GM19193 (cell line): ENCODE results near the gene TERT.

ENCODE experiments used
- POLR2A ChIP-seq: IDR thresholded peaks from 4 replicates; pipeline ENCODE4 v1.6.1; 2011; ENCODE audit not compliant: insufficient read depth, insufficient read length; ENCODE audit errors: extremely low read depth

The TERT gene

GRCh38 chr5:1311439-1312055 lies 16.7 kb upstream of the TERT start:
- TF ChIP-seq POLR2A, result no peak

DNA sequence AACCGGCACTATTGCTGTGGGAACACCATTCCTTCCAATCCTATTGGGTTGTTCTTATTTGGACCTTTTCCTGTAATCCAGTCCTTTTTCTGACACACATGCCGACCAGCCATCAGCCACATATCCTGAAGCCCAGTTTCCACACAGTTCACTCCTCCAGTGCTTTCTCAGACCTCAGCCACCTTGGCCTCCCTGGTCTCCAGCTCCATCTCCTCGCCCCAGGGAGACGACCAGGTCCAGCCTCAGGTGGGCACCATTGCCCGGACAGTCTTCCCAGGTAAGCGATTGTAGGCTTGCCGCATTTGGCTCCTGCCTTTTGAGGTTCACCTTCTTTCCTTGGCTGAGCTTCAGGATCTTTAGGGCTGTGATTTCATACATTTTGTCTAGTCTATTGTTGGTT lies 15.2 kb upstream of the TERT start:
- no peak for TF ChIP-seq POLR2A

- TF ChIP-seq POLR2A, result no peak
These were observed 9.2 kb upstream of the TERT start for GRCh38 chr5:1304033-1304432.

GRCh38 chr5:1302258-1302657 lies 7.4 kb upstream of the TERT start:
- TF ChIP-seq POLR2A, result no peak

GRCh38 chr5:1300581-1301083 lies 5.8 kb upstream of the TERT start:
- TF ChIP-seq POLR2A, result no peak

GRCh38 chr5:1299961-1300360 lies 5.1 kb upstream of the TERT start:
- no peak for TF ChIP-seq POLR2A

DNA sequence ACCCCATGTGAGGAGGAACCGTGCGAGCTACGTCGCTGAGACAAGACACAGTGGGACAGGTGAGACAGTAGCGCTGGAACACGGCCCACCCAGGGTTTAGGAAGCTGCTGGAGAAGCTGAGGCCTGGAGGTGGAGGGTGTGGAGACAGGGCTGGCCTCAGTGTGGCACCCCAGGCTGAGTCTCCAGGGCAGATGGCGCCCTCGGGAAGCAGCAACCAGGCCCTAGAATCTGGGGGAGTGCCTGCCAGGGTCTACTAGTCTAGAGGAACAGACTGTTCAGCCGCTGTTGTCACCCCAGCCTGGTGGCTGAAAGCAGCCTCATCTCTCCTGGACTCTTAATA lies 4.6 kb upstream of the TERT start:
- no peak for TF ChIP-seq POLR2A

GRCh38 chr5:1298723-1299510 lies 4.0 kb upstream of the TERT start:
- TF ChIP-seq POLR2A, result no peak

DNA sequence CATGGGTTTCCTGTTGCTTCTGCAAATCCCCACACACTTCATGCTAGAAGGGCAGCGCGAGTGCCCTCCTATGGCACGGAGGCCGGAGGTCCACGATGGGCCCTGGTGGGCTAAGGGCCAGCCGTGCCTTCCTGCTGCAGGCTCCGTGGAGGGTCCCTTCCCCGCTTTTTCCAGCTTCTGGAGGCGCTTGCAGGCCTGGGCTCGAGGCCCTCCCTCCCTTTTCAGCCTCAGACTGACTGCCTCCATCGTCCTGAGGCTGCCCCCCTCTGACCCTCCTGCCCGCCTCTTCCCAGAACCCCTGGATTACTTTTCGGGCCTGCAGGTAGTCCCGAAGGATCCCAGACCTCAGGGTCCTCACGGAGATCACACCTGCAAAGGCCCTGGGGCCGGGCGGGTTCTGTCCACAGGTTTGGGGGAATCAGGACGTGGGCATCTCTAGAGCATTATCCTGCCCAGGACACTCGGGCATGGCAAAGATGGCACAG lies 3.2 kb upstream of the TERT start:
- no peak for TF ChIP-seq POLR2A

DNA sequence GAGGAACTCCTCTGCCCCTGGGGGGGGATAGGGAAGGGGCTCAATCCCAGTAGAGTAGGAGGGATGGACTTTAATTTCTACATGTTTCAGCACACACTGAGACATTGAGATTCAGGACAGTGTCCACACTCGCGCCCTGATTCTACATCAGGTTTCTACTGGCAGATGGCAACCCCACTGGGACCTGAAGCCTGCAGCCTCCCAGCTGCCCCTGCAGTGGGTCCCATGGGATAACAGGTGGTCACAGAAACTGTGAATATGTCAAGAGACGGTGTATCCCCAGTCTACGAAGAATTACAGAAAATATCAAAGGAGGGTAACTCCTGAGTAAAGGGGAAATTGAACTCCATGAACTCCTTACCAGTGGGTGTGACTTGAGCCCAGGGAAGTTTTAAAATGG lies 2.4 kb upstream of the TERT start:
- no peak for TF ChIP-seq POLR2A

- TF ChIP-seq POLR2A, result no peak
These were observed 776 bp upstream of the TERT start for GRCh38 chr5:1295650-1296037.

DNA sequence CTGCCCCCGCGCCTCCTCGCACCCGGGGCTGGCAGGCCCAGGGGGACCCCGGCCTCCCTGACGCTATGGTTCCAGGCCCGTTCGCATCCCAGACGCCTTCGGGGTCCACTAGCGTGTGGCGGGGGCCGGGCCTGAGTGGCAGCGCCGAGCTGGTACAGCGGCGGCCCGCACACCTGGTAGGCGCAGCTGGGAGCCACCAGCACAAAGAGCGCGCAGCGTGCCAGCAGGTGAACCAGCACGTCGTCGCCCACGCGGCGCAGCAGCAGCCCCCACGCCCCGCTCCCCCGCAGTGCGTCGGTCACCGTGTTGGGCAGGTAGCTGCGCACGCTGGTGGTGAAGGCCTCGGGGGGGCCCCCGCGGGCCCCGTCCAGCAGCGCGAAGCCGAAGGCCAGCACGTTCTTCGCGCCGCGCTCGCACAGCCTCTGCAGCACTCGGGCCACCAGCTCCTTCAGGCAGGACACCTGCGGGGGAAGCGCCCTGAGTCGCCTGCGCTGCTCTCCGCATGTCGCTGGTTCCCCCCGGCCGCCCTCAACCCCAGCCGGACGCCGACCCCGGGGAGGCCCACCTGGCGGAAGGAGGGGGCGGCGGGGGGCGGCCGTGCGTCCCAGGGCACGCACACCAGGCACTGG lies 548 bp downstream of the TERT start:
- no peak for TF ChIP-seq POLR2A

DNA sequence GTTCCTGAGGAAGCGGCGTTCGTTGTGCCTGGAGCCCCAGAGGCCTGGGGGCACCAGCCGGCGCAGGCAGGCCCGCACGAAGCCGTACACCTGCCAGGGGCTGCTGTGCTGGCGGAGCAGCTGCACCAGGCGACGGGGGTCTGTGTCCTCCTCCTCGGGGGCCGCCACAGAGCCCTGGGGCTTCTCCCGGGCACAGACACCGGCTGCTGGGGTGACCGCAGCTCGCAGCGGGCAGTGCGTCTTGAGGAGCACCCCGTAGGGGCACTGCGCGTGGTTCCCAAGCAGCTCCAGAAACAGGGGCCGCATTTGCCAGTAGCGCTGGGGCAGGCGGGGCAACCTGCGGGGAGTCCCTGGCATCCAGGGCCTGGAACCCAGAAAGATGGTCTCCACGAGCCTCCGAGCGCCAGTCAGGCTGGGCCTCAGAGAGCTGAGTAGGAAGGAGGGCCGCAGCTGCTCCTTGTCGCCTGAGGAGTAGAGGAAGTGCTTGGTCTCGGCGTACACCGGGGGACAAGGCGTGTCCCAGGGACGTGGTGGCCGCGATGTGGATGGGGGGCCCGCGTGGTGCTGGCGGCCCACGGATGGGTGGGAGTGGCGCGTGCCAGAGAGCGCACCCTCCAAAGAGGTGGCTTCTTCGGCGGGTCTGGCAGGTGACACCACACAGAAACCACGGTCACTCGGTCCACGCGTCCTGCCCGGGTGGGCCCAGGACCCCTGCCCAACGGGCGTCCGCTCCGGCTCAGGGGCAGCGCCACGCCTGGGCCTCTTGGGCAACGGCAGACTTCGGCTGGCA lies 1.3 kb downstream of the TERT start:
- TF ChIP-seq POLR2A, result no peak

GRCh38 chr5:1292846-1293415 lies 1.9 kb downstream of the TERT start:
- TF ChIP-seq POLR2A, result no peak

DNA sequence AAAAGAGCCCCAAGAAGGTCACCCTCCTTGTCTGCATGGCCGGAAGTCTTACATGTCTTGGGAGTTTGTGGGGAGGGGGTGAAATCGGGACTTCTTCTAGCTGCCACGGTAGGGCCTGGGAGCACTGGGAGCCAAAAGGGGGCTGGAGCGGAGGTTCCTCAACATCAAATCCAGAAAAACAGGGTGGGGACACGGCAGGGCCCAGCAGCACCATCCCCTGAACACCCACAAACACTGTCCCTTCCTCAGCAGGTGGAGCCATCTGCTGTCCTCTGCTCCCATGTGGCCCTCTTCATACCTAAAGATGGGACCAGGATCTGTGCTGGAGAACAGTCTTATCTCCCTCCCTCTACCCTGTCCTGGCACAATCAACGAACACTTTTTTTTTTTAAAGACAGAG lies 2.7 kb downstream of the TERT start:
- no peak for TF ChIP-seq POLR2A

DNA sequence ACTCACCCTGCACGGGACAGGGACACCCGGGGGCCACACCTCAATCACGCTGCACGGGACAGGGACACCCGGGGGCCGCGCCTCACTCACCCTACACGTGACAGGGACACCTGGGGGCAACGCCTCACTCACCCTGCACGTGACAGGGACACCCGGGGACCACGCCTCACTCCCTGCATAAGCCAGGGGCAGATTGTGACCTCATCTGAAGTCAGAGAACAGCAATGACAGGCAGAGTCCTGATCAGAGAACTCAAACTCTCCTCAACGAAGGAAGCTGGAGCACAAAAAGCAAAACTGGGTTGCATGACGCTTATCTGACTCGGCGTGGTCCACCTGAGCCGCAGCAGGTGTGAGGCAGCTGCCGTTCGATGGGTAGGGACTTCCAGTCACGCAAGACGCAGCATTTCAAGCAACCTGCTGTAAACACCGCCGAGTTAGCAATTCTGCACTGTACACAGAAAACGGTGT lies 3.2 kb downstream of the TERT start:
- TF ChIP-seq POLR2A, result no peak
